Karpas-422 (cell line): ENCODE data around the gene SCUBE2. TPM values are rescaled to one million over a fixed set of nuclear protein-coding genes. Genes with fewer than 3 reads are reported as not detected.
"Not testable (repeated sequence)": the region's sequence is repeated elsewhere in the genome, so short reads cannot be mapped to it uniquely, and the experiment has no call there.

Source experiments
- DNase-seq: peaks from one replicate; pipeline ENCODE4 v3.0.0-alpha.2; 2015
- H2AFZ ChIP-seq: fragments of 200-600 bp; sonication (generic); 2 replicates; pipeline ENCODE4 v1.6.1; 2014; ENCODE audit warnings: antibody characterized with exemption, low read length, mixed read lengths
- H3K27ac ChIP-seq: fragments of 200-600 bp; sonication (generic); 2 replicates; pipeline ENCODE4 v1.5.1; 2014; ENCODE audit warnings: mild to moderate bottlenecking, low read length, moderate library complexity
- H3K27me3 ChIP-seq: fragments of 200-600 bp; sonication (generic); 2 replicates; pipeline ENCODE4 v1.6.1; 2014; ENCODE audit warnings: low read length, mixed read lengths
- H3K36me3 ChIP-seq: fragments of 200-600 bp; sonication (generic); 2 replicates; pipeline ENCODE4 v1.6.1; 2014; ENCODE audit warnings: low read length, mixed read lengths; ENCODE audit not compliant: insufficient read depth
- H3K4me1 ChIP-seq: fragments of 200-600 bp; sonication (generic); 2 replicates; pipeline ENCODE4 v1.6.1; 2014; ENCODE audit warnings: mild to moderate bottlenecking, low read length, mixed read lengths
- H3K4me2 ChIP-seq: fragments of 200-600 bp; sonication (generic); 2 replicates; pipeline ENCODE4 v1.6.1; 2014; ENCODE audit warnings: low read length, low read depth, mild to moderate bottlenecking; ENCODE audit not compliant: poor library complexity, severe bottlenecking
- H3K4me3 ChIP-seq: fragments of 200-600 bp; sonication (generic); 2 replicates; pipeline ENCODE4 v1.5.1; 2014; ENCODE audit warnings: mild to moderate bottlenecking, antibody characterized with exemption, low read length, mixed read lengths
- H3K79me2 ChIP-seq: fragments of 200-600 bp; sonication (generic); 2 replicates; pipeline ENCODE4 v1.6.1; 2014; ENCODE audit warnings: mild to moderate bottlenecking, low read length, mixed read lengths
- H3K9ac ChIP-seq: fragments of 200-600 bp; sonication (generic); 2 replicates; pipeline ENCODE4 v1.6.0; 2014; ENCODE audit warnings: low read length
- H3K9me2 ChIP-seq: fragments of 200-600 bp; sonication (generic), shearing (Covaris generic); replicated peaks from 2 replicates; pipeline ENCODE4 v1.6.0; 2014; ENCODE audit warnings: mild to moderate bottlenecking, low read length, moderate library complexity; ENCODE audit not compliant: insufficient read depth
- H3K9me3 ChIP-seq: fragments of 300-700, 200-600 bp; sonication (generic); 2 replicates; pipeline ENCODE4 v1.6.1; 2014; ENCODE audit warnings: low read length, mixed read lengths
- H4K20me1 ChIP-seq: fragments of 200-600 bp; sonication (generic); 2 replicates; pipeline ENCODE4 v1.6.1; 2014; ENCODE audit warnings: mild to moderate bottlenecking, antibody characterized with exemption, low read length, low read depth; ENCODE audit not compliant: insufficient read depth
- total RNA-seq: library from RNA; depleted of rRNA; stranded (reverse); fragments of >200 nt; shearing (Covaris generic); gene quantifications from 2 replicates; pipeline ENCODE4 v1.2.3, GENCODE V29; 2014; ENCODE audit warnings: low replicate concordance

The SCUBE2 gene
- total RNA-seq, 1 experiment from 2014 or later = not detected

- Histone ChIP-seq H3K4me3 (no peak overlapping the region), H3K4me1 (no peaks in the 10 kb centered on the region), H3K9ac (no peak overlapping the region), H3K36me3 (no peaks in the 10 kb centered on the region), H3K79me2 (no peaks in the 10 kb centered on the region), H3K4me2 (no peak overlapping the region), H3K9me3 (no peaks in the 10 kb centered on the region), H2AFZ (no peak overlapping the region), H3K27ac (no peak overlapping the region), H3K9me2 (no peaks in the 10 kb centered on the region), H3K27me3 (no peaks in the 10 kb centered on the region), H4K20me1 (no peaks in the 10 kb centered on the region)
- DNase-seq = no peak
Observed at GRCh38 chr11:8997451-8997850, 93.9 kb downstream of the SCUBE2 start.

GRCh38 chr11:8989453-8989852 lies 101.9 kb downstream of the SCUBE2 start:
- Histone ChIP-seq H2AFZ (no peak overlapping the region), H4K20me1 (no peaks in the 10 kb centered on the region), H3K4me3 (no peak overlapping the region), H3K27ac (no peak overlapping the region), H3K36me3 (no peaks in the 10 kb centered on the region), H3K4me1 (no peaks in the 10 kb centered on the region), H3K27me3 (no peaks in the 10 kb centered on the region), H3K79me2 (no peaks in the 10 kb centered on the region), H3K9ac (no peak overlapping the region), H3K9me2 (no peaks in the 10 kb centered on the region), H3K9me3 (no peaks in the 10 kb centered on the region), H3K4me2 (no peak overlapping the region)
- DNase-seq = no peak

GRCh38 chr11:8988329-8989234 lies 102.8 kb downstream of the SCUBE2 start:
- H3K36me3 ChIP-seq = no peaks in the 10 kb centered on the region
- H3K4me3 ChIP-seq = no peak overlapping the region
- H3K9me3 ChIP-seq = no peaks in the 10 kb centered on the region
- H3K4me1 ChIP-seq = no peaks in the 10 kb centered on the region
- H3K79me2 ChIP-seq = no peaks in the 10 kb centered on the region
- no peaks in the 10 kb centered on the region for H4K20me1 ChIP-seq
- H3K27me3 ChIP-seq = no peaks in the 10 kb centered on the region
- no peak overlapping the region for H3K9ac ChIP-seq
- no peak for DNase-seq
- no peak overlapping the region for H3K27ac ChIP-seq
- H3K4me2 ChIP-seq = no peak overlapping the region
- H2AFZ ChIP-seq = no peak overlapping the region
- no peaks in the 10 kb centered on the region for H3K9me2 ChIP-seq

GRCh38 chr11:8987446-8987845 lies 104.0 kb downstream of the SCUBE2 start:
- Histone ChIP-seq H3K79me2 (no peaks in the 10 kb centered on the region), H4K20me1 (no peaks in the 10 kb centered on the region), H3K4me2 (no peak overlapping the region), H3K4me3 (no peak overlapping the region), H3K27me3 (no peaks in the 10 kb centered on the region), H3K36me3 (no peaks in the 10 kb centered on the region), H3K9ac (no peak overlapping the region), H3K27ac (no peak overlapping the region), H3K9me2 (no peaks in the 10 kb centered on the region), H2AFZ (no peak overlapping the region), H3K9me3 (no peaks in the 10 kb centered on the region), H3K4me1 (no peaks in the 10 kb centered on the region)
- DNase-seq = no peak

GRCh38 chr11:8986772-8987171 lies 104.6 kb downstream of the SCUBE2 start:
- not testable (repeated sequence) for H3K27me3 ChIP-seq, H3K9ac ChIP-seq, H3K4me2 ChIP-seq, H3K27ac ChIP-seq, H3K9me3 ChIP-seq, DNase-seq, H3K36me3 ChIP-seq, H2AFZ ChIP-seq, H3K4me1 ChIP-seq, H4K20me1 ChIP-seq, H3K9me2 ChIP-seq, H3K79me2 ChIP-seq, H3K4me3 ChIP-seq

- Histone ChIP-seq H2AFZ (no peak overlapping the region), H3K4me1 (no peaks in the 10 kb centered on the region), H3K9ac (no peak overlapping the region), H3K9me2 (no peaks in the 10 kb centered on the region), H3K4me2 (no peak overlapping the region), H4K20me1 (no peaks in the 10 kb centered on the region), H3K9me3 (no peaks in the 10 kb centered on the region), H3K79me2 (no peaks in the 10 kb centered on the region), H3K36me3 (no peaks in the 10 kb centered on the region), H3K4me3 (no peak overlapping the region), H3K27ac (no peak overlapping the region), H3K27me3 (no peaks in the 10 kb centered on the region)
- DNase-seq = no peak
Observed at GRCh38 chr11:8985462-8985861, 105.9 kb downstream of the SCUBE2 start.

GRCh38 chr11:8983552-8983951 lies 107.8 kb downstream of the SCUBE2 start:
- Histone ChIP-seq H3K27me3 (no peaks in the 10 kb centered on the region), H3K27ac (no peak overlapping the region), H3K36me3 (no peaks in the 10 kb centered on the region), H3K4me2 (no peak overlapping the region), H2AFZ (no peak overlapping the region), H4K20me1 (no peaks in the 10 kb centered on the region), H3K79me2 (no peaks in the 10 kb centered on the region), H3K4me1 (no peaks in the 10 kb centered on the region), H3K9ac (no peak overlapping the region), H3K4me3 (no peak overlapping the region), H3K9me2 (no peaks in the 10 kb centered on the region), H3K9me3 (no peaks in the 10 kb centered on the region)
- no peak for DNase-seq

GRCh38 chr11:8980485-8980884 lies 110.9 kb downstream of the SCUBE2 start:
- H3K4me2 ChIP-seq = no peak overlapping the region

More at GRCh38 chr11:8980485-8980884, 110.9 kb downstream of the SCUBE2 start:
- Histone ChIP-seq H3K9me2 (no peaks in the 10 kb centered on the region), H3K27me3 (no peaks in the 10 kb centered on the region), H3K4me3 (no peak overlapping the region), H4K20me1 (no peaks in the 10 kb centered on the region), H3K36me3 (no peaks in the 10 kb centered on the region), H2AFZ (no peak overlapping the region), H3K9ac (no peak overlapping the region), H3K27ac (no peak overlapping the region), H3K9me3 (no peaks in the 10 kb centered on the region), H3K79me2 (no peaks in the 10 kb centered on the region), H3K4me1 (no peaks in the 10 kb centered on the region)
- DNase-seq = no peak
